HG03045 (cell line): ENCODE data around the gene AP2A2.

Source experiments
- ATAC-seq: cut with Tn5 transposase; IDR thresholded peaks from one replicate; pipeline ENCODE4 v1.9.1; 2021; ENCODE audit warnings: mild to moderate bottlenecking, moderate library complexity; ENCODE audit not compliant: unreplicated experiment

AP2A2 gene

DNA sequence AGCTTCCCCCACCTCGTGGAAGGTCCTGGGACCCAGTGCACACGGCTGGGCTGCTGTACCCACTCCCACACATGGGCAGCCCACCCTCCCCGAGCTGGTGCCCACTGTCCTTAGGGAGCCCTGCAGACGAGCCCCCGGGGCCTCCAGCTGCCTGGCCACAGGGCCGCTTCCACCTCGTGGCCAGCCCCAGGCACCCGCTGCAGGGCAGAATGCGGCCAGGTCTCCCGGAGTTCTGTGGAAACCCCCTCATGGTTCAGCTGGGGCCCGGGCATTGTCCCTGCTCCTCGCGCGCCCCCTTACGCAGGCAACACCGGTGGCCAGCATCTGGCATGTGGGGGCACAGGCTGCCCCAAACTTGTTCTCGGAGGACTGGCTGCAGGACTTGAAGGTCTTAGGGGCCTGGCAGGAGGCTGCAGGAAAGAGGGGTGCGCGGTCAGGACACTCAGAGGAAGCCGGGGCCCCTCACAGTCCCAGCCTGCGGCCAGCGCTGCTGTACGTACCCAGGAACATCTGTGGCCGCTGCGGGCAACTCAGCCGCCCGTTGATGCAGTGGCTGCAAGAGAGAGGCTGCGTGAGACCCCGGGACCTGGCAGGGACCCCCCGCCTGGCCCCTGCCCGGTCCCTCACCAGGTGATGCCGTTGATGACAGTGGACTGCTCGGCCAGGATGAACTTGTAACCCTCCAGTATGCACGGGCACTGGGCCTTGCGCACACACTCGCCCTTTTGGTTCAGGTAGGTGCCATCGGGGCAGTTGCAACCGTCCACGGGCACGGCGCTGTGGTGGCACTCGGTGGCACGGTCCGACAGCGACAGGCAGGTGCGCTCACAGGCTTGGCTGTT, 101.2 kb downstream of the AP2A2 start:
- ATAC-seq = no peak

DNA sequence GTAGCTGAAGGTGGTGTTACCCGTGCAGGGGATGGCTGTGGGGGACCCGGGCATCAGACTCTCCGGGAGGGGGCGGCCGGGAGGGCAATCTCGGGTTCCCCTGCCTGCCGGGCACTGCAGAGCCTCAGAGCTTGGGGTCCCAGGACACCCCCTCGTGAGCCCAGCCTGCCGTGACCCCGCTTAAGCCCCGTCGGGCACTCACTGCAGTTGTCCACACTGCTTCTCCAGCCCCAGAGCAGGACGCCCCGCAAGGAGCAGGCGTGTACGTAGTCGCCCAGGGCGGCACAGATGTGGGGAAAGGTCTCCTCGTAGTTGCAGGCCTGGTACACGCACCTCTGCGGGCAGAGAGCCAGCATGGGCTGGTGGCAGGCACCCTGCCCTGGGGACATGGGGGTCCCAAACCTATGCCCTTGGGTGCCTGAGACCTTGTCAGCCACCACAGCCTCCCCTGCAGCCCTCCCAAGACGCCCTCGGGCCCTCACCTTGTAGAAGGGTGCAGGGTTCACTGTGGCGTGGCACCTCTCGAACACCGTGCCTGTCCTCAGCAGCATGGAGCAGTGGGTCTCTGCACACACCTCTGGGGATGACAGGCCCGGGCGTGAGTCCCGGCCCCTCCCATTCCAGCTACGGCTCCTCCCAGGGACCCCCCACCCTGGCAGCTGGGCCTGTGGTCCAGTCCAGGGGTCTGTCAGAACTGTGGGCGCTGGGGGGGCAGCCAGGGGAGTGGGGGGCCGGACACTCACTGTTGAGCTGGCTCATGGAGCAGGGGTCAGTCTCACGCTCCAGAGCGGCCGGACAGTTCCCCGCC, 102.0 kb downstream of the AP2A2 start:
- ATAC-seq = no peak

DNA sequence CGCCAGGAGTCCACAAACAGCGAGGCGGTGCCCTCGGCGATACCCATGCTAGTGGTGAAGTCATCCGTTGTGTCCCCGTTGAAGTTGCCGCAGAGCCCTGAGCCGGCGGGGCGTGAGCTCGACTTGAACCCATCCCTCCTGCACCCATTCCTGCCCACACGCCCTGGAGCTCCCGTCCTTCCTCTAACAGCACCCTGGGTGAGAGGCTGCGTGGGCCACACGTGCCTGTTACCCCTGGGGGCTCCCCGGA, 102.5 kb downstream of the AP2A2 start:
- ATAC-seq = no peak

DNA sequence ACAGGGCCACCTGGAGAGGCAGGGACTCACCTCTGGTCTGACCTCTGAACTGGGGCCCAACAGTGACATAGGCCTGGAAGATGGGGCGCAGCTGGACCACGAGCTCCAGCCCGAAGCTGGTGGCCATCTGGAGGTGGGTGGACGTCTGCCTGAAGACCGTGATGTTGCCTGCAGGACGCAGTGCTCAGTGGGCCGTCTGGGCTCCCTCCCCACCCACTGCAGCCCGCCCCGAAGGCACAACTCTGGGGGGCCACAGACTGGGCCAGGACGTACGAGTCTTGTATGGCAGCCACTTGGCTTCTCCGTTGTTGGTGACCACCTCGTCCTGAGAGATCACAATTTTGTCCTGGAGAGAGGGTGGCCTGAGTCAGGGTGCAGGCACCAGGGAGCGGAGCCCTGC, 102.9 kb downstream of the AP2A2 start:
- no peak for ATAC-seq

DNA sequence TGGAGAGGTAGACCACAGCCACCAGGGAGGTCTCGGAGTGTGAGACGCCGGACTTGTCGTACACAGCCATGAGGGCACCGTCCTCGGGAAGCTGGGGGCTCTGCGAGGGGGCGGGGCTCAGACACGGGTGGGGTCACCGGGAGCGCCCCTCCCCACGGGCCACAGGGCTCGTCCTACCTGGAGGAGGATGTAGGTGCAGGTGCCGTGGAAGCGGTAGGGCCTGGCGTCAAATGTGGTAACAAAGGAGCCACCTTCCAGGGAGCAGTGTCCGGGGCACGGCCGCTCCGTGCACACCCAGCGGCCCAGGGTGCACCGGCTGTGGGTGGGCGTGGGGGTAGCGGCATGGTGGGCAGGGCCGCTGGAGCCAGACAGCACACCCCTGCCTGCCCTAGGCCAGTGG, 103.4 kb downstream of the AP2A2 start:
- ATAC-seq = no peak

DNA sequence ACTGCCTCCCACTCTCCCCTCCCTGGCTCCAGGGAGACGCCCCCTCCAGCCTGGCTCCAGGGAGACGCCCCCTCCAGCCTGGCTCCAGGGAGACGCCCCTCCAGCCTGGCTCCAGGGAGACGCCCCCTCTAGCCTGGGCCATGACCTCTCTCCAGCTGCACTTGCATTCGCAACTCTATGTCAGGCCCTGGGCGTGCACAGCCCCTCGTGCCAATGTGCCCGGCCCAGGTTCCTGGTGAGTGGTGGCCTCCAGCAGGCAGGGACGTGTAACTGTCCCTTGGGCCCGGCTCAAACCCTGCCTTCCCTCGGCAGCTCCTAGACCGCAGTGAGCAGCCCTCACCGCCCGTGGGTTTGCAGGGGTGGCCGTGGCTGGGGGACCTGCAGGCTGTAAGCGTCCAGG, 104.0 kb downstream of the AP2A2 start:
- ATAC-seq = no peak

DNA sequence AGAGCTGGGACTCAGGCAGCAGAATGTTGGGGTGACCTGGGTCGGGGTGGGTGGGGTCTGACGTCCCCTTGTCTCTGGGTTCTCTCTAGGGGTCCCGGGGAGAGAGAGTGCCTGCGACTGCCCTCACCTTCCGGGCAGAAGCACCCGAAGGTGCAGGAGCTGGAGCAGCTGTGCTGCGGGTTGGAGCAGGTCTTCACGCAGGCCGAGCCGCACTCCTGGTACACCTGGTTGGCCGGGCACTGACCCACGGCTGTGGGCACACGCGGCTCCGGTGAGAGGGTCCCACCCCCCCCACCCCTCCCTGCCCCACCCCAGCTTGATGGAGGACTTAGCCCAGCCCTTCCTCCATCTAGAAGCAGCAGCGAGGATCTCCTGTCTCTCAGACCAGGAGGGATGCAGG, 104.4 kb downstream of the AP2A2 start:
- no peak for ATAC-seq

DNA sequence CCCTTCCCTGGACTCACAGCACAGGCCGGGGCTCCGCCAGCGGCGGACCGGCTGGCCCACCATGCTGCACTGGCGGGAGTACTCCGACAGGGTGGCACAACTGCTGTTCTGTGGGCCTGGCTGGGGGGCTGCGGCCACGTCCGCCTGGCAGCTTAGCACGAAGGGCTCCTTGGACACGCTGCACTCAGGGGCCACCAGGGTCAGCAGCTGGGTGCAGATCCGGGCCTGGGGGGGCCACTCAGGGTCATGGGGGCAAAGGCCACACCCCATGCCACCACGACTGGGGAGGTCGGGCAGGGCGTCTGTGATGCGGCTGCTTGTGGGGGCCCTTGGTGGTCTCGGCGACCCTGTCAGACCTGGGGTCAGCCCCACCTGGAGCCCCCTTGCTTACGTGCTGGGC, 104.9 kb downstream of the AP2A2 start:
- ATAC-seq = no peak

DNA sequence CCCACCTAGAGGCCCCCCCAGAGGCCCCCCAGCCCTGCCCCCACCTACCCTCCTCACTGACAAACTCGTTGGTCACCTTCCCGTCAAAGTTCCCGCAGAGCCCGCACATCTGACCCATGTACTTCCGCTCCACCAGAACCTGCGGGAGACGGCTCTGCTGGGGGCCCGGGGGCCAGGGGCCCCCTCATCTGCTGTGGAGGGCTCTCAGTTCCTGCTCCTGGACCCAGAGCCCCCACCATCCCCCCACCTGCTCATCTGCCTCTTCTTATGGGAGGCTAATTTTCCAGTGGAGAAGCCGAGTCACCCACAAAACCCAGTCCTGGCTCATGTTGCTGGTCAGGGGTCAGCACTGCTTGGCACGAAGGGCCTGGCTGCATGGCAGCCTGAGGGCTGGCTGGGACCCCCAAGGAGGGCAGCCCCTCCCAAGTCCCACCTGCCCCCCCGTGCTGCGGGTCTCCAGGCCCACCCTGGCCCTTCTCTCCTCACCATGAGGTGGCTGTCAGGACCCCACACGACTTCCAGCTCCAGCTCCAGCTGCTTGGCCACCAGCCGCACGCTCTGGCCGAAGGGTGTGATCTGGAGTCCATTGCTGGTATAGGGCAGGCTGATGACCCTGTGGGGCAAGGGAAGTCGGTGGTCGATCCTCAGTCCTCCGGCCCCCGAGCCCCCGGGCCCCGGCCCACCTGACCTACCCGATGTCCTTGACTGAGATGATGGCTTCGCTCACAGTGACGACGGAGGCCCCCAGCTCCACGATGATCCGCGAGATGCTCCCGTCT, 105.6 kb downstream of the AP2A2 start:
- no peak for ATAC-seq

DNA sequence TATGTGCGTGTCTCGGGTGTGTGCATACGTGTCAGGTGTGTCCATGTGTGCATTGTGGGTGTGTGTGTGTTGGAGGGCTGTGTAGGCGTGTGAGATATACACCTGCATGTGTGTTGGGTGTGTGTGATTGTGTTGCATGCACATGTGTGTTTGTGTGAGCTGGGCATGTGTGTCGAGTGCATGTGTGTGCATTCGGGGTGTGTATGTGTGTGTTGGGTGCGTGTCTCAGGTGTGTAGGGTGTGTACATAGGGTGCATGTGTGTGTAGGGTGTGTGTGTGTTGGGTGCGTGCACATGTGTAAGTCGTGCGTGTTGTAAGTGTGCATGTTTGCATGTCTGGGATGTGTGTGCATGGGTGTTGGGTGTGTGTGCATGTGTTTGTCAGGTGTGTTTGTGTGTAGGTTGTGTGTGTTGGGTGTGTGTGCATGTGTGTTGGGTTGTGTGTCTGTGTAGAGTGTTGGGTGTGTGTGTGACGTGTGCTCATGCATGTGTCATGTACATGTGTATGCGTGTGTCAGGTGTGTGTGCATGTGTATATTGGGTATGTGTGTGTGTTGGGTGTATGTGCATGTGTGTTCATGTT, 106.7 kb downstream of the AP2A2 start:
- no peak for ATAC-seq

DNA sequence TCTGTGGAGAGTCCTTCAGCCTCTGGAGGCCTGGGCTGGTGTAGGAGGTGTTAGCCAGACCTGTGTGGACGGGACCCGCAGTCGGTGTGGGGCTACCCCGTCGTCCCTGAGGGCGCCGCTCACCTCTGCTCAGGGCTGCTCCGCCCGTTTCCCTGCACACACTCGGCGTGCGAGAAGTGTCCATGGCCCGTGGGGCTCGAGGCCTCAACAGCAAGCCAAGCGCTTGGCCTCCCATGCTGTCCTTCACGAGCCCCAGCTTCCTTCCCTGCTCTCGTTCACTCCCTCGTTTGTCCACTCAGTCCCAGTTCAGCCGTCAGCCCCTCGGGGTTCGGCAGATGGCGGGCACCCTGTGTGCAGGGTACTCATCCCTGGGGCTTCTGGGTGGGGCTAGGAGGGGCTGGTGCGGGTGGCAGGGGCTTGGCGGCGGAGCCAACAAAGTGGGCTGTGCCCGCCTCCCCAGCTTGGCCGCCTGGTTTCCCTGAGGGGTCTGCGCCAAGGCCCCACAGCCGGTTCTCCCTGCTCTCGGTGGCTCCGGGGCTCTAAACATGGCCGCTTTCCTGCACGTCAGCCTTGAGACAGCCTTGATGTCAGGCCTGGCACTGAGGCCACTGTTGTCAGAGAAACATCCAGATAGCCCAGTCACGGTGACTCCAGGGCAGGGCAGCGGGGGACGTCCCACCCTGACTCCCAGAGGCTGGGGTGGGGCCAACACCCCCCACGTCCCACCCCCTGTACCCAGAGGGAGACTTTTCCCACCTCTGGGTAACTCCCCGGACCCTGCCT, 107.5 kb downstream of the AP2A2 start:
- ATAC-seq = no peak

DNA sequence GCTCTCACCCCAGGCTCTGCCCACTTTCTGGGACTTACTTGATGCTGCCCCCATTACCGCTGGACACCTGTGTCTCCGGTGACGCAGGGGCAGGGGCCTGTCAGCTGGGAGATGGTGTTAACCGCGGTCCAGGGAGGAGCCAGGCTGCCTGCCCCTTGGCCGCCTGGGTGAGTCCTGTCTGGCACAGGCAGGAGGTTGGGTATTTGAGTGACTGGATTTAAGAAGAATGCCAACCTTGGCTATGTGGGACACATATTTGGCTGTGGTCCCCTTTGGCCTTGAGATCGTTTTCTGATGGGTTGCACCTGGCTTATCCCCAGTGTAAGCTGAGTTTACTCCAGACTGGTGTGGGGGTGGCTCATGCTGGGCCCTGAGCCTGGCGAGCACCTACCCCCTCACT, 108.3 kb downstream of the AP2A2 start:
- no peak for ATAC-seq

DNA sequence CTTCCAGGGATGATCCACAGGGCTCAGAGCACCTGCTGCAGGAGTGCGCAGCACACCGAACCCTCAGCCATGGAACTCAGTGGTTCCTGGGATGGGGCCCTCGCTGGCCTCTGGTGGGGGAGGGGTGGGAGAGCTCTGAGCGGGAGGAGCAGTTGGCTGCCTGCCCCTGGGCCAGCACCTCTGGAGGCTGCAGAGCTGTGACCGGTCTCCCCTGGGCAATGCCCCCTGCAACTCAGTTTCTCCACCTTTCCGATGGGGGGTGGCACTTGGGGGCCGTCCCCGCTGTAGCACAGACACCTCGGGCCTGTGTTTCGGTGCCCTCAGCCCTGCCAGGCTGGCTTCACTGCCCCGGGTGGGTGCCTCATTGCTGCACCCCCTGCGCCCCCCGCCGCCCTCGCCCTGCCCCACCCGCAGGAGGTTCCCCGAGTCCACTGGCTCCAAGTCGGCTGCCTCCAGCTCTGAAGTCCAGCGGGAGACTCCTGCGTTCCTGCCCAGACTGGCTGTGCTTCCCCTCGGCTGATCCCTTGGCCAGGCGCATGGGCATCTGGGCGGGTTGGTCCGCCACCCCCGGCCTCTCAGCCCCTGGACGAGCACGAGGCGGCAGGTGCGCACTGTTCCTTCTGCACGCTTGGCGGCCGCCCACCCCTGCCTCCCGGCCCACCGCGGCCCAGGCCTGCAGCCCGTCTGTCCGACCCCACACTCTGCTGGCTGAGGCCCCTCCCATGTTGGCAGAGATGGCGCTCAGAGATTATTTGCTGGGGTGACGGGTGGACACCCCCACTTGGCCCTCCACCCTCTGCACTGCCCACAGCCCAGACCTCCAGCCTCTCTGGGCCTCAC, 109.0 kb downstream of the AP2A2 start:
- no peak for ATAC-seq

DNA sequence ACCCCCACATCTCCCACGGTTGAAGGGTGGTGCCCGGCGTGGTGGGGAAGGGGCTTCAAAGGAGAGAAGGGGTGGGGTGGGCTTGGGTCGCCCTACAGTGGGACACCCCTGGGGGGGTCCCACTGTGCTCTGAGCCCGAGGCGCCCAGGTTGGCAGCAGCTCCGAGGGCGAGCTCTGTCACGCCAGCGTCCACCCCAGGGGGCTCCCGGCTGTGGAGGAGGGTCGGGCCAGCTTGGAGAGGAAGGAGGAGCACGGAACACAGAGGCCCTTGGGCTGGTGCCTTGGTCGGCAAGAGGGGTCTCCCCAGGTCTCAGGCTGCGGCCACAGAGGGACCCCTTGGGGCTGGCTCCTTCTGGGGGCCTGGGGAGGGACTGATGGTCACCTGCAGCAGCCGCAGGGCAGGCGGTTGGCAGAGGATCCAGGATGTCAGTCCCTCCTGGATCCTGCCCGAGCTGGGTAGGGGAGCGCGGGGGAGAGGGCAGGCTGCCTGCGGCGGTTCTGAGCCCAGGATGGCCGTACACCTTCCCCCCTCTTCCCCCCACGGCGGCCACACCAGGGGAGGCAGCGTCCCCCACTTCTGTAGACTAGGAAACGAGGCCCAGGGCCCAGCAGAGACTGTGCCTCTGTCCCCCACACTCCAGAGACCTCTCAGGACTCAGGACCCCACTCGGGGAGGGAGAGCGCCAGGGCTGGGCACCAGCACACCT, 110.1 kb downstream of the AP2A2 start:
- no peak for ATAC-seq

DNA sequence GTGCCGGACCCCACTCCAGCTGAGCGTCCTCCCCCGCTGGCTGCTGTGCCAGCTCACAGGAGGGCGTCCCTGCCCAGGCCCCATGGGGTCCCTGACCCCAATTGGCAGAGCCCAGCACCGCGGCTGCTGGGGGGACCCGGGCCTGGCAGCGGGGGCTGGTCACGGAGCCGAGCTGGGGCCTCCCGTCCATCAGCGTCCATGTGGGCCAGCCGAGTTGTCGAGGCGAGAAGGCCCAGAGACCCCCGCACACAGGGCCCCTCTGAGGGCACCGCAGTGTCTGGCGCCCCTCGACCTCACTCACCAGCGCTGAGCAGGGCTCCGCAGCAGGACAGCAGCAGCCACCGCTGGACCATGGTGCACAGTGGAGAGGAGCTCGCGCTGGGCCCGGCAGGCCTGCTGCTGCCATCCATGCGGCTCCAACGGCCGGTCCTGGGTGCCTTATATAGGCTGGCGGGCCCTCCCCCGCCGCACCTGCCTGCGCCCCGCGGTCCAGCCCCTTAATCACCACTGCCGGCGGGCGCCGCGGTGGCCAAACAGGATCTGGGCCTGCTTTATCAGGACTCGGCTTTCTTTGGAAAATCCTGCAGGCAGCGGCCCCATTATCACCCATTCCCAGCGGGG, 110.7 kb downstream of the AP2A2 start, which contains the start of gene MUC6:
MUC6 (minus strand) TSS at position 416 of the 621 bp plus-strand sequence; CDS start at position 353, 63 bp downstream.
- ATAC-seq = no peak

DNA sequence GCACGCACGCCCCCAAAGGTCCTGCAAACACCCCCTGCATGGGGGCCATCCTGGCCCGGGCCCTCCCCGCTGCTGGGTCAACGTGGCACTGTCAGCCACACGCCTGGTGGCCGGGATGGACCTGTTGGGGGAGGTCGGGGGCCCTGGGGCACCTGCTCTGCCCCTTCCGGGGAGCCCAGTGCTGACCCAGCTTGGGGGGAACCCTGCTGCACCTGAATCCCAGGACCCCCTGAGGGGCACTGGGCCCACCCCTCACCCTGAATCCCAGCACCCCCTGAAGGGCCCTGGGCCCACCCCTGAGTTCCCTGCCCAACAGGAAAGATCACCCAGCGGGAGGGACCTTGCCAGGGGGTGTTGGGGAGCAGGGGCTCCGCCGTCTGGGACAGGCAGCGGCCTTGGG, 111.3 kb downstream of the AP2A2 start:
- ATAC-seq = no peak

DNA sequence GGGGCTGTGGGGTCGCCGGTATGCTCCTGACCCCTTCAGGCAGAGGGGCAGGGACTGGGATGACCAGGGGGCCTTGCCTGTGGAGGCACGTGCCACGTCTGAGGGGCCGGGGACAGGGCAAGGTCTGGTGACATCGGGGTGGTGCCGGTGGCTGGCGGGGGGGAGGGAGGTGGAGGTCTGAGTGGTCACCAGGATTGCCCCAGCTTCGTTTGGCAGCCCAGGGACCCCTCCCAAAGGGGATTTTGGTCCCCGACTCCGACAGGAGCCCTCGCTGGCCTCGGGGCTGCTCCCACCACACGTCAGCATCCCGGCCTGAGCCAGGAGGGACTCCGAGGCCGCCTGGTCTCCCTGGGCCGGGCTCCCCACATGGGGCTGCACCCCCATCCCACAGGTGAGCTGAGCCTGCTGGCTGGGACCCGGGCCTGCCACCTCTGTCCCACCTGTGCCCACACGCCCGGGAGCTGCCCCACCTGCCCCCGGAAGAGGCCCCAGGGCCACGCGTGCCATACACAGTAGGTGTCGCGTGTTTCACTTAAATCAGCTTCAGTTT, 111.9 kb downstream of the AP2A2 start:
- ATAC-seq = no peak

DNA sequence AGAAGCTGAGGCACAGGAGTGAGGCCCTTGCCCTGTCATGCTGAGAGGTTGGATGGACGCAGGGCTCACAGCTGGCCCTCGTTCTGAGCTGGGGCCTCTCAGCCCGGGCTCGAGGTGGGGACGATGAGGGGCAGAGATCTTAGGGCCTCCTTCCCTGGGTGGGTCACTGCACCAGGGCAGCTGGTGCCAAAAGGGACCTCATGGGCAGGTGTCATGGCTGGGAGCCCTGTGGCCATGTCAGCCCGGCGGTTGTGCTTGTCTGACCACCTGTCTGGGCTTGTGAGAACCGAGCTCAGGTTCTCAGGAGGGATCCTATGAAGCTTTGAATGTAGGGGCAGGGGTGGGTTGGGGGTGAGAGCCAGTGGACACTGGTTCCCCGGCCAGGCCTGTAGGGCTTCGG, 112.7 kb downstream of the AP2A2 start:
- no peak for ATAC-seq
